GM19324 (cell line): Measurements from ENCODE around the gene RSU1.

Experiments used
- ATAC-seq: cut with Tn5 transposase; IDR thresholded peaks from one replicate; pipeline ENCODE4 v1.9.1; 2021; ENCODE audit warnings: mild to moderate bottlenecking, moderate library complexity; ENCODE audit not compliant: unreplicated experiment, low FRiP score

RSU1 gene

GRCh38 chr10:16547973-16548372, 269.3 kb downstream of the RSU1 start:
- no peak for ATAC-seq

GRCh38 chr10:16545116-16545736, 272.0 kb downstream of the RSU1 start:
- ATAC-seq: no peak

GRCh38 chr10:16544591-16544990, 272.6 kb downstream of the RSU1 start:
- ATAC-seq: no peak

- ATAC-seq: no peak
Measured at GRCh38 chr10:16544099-16544498, 273.1 kb downstream of the RSU1 start.
